Fibroblast of villous mesenchyme (primary cell): ENCODE data around the gene VSIG2. TPM values are rescaled to one million over a fixed set of nuclear protein-coding genes. Genes with fewer than 3 reads are reported as not detected.

ENCODE experiments used
- DNase-seq: peaks from one replicate; pipeline ENCODE4 v3.0.0-alpha.2; 2010; ENCODE audit warnings: low read depth
- H3K4me3 ChIP-seq: 2 replicates; pipeline ENCODE4 v1.5.1; 2011; ENCODE audit warnings: low read depth, mild to moderate bottlenecking, low read length
- total RNA-seq: library from RNA; depleted of rRNA; stranded (reverse); fragments of >200 nt; gene quantifications from 2 replicates; pipeline ENCODE4 v1.2.3, GENCODE V29; 2012
- TF ChIP-seq, protein P1 (sequence below): IDR thresholded peaks from 2 replicates; pipeline ENCODE4 v1.5.1; 2012; ENCODE audit warnings: low read depth, mild to moderate bottlenecking, low read length; ENCODE audit not compliant: insufficient read depth

VSIG2 gene
- total RNA-seq, 1 donor = under 0.01 TPM

DNA sequence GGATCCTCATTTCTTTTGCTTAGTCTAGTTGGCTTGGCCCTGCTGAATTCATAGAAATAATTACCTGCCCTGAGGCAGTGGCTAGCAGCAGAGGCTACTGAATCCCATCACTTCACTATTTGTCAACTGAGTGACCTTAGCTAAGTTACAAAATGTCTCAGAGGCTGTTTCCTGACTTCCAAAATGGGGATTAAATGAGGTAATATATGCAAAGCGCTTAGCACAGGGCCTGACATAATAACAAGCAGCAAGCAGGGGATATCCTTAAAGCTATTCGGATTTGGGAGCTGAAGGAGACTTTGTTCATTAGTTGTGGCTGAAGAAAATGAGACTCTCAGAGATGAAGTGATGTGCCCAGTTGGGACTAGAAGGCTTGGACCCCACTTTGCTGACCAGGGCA, 9.5 kb downstream of the VSIG2 start:
- TF ChIP-seq, protein P1, sequence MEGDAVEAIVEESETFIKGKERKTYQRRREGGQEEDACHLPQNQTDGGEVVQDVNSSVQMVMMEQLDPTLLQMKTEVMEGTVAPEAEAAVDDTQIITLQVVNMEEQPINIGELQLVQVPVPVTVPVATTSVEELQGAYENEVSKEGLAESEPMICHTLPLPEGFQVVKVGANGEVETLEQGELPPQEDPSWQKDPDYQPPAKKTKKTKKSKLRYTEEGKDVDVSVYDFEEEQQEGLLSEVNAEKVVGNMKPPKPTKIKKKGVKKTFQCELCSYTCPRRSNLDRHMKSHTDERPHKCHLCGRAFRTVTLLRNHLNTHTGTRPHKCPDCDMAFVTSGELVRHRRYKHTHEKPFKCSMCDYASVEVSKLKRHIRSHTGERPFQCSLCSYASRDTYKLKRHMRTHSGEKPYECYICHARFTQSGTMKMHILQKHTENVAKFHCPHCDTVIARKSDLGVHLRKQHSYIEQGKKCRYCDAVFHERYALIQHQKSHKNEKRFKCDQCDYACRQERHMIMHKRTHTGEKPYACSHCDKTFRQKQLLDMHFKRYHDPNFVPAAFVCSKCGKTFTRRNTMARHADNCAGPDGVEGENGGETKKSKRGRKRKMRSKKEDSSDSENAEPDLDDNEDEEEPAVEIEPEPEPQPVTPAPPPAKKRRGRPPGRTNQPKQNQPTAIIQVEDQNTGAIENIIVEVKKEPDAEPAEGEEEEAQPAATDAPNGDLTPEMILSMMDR = no peak
- no peak for DNase-seq
- H3K4me3 ChIP-seq = no peak overlapping the region

DNA sequence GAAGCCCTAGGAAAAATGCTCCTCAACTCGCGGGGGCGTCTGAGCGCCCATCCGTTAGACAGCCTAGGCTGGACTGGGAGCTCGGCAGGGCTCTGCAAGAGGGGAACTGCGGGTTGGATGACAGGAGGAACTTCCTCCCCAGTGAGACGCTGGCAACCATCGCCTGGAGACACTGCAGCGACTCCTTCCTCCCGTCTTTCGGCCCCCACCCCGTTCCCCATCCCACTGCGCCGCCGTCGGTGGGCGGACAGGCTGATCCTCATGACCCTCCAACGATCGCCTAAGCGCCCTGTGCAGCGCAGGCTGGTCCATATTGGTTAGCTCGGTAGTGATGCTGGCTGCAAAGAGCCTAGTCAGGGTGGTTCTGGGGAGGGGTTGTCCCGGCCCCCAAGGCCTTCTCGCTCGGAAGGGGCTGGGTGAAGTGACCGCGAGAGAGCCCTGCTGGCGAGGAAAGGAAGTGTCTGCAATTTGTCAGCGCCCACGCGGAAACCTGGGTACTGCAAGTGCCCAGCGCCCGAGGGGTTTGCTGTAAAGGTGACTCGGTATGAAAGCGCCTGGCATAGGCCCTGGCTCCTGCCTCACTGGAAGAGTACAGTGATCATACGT, 11.7 kb downstream of the VSIG2 start:
- no peak for DNase-seq
- TF ChIP-seq, protein P1 = peak; percentile 53

DNA sequence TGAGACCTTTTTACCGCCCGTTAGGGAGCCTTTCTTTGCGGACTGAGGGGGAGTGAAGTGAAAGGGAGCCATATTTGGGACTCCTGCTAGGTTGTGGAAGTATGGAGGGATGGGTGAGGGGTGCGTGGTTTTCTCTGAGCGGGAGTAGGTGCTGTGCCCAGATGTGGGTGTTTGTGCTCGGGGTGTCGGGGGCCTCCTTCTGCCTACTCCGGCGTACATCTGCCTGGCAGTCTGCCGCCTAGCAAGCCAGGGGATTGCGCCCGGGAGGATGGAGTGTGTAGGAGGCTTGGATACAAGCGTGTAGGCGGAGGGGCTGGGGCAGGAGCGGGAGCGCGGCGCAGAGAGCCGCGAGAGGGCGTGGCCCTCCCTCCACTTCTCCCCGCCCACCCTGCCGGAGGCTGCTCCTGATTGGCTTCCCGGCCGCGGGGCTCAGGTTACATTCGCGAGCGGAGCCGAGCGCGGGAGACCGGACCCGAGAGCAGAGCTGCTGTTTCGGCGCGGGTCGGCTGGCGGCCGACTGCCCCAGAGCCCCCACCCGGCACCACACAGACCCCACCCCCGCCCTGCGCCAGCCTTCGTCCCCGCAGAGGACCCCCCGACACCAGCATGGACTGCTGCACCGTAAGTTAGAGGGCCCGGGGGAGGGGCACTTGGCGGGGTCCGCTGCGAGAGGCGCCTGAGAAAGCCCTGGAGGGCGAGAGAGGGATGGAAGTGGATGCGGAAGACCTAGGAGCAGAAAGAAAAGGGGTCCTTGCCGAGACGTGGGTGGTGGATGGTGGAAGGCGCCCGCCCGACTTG, 12.4 kb downstream of the VSIG2 start, which contains the start of gene NRGN:
NRGN (plus strand) TSS at position 464 of the 798 bp plus-strand sequence; CDS start at position 607, 143 bp downstream.
- peak within 1 kb of the TSS; percentile 66 for H3K4me3 ChIP-seq
- TF ChIP-seq, protein P1 = no peak
- DNase-seq = peak; percentile 83

More for the DNA sequence above, 11.7 kb downstream of the VSIG2 start:
- H3K4me3 ChIP-seq = peak overlapping the region; percentile 66

DNA sequence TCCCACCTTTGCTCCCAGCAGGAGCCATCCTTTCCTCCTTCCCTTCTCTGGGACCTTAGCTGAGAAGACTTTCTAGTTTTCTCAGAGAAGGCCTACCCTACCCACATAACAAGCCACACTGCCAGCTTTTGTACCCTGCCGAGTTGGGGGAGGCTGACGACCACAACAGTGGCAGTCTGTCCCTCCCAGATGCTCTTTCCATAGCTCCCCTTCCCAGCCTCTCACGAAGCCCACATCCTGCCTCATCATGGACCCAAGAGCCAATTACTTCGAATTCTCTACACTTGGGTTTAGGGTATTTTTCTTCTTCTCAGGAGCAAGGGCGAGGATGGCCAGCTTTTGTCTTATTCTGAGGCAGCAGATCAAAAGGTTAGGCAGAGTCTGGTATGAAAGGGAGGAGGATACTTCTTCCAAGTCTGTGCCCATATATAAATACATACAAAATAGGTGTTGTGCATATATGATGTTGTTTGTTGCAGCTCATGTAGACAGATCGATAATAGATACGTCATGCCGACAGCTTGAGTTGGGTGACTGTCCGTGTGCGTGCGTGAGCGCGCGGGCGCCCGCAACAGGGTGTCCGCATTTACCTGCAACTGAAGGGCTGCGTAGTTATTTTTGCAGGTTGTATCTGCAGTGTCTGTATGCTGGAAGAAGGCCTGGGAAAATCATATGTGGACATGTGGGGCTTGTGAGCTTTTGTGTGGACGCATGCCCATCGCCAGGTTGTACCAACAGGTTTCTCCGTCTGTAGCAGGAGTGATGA, 13.2 kb downstream of the VSIG2 start:
- TF ChIP-seq, protein P1 = no peak

DNA sequence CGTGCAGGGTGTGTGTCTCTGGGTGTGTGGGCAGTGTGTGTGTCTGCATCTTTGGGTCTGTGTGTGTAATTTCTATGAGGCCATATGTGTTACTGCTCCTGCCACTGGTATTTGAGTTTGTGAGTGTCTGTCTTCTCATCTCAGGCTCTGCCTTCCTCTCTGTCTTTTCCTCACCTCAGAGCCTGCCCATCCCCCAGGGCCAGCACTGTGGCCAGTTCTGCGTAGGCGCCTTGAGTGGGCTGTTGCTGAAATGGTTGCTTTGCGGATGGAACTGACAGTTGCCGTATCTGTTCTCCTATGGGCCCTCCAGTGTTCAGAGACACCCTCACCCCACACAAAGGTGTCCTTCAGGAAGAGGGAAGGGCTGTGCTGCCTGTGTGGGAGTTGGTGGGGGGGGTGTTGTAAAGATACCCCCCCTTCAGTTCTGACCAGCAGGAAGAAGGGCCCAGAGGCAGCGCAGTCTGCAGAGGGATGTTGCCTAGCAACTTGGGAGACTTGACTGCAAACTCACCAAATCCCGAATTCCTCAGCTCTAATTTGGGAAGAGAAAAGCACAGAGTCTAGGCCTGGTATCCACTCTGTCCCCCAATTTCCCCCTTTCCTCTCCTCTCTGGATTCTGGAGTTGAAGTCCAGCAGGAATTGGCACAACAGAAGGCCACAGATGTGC, 14.3 kb downstream of the VSIG2 start:
- no peak overlapping the region for H3K4me3 ChIP-seq
- TF ChIP-seq, protein P1 = no peak
- DNase-seq = no peak

More for the DNA sequence above, 13.2 kb downstream of the VSIG2 start:
- DNase-seq = no peak
- peak overlapping the region; percentile 66 for H3K4me3 ChIP-seq

DNA sequence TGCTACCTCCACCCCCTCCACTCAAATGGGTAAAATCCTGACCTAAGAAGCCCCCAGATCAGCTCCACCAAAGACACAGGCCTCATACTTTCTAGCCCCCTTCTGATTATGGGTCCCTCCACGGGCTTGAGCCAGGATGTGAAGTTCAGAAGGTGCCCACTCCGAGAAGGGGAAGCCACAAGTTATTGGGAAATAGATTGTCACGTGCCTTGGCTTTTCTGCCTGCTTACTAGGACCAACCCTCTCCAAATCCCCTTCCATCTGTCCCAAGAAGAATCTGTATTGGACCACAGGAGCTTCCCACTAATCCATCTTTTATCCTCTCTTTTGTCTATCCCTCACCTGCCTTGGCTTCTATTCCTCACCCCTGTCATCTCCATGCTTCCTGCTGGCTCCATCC, 15.3 kb downstream of the VSIG2 start:
- no peak for DNase-seq
- no peak overlapping the region for H3K4me3 ChIP-seq
- TF ChIP-seq, protein P1 = no peak
